ENCODE data around the gene PHF21A. TPM values are rescaled to one million over a fixed set of nuclear protein-coding genes. Genes with fewer than 3 reads are reported as not detected.

The PHF21A gene
- total RNA-seq, 6 experiments from 2014 or later, result 9.2 to 17.1 (median 10.4) TPM

DNA sequence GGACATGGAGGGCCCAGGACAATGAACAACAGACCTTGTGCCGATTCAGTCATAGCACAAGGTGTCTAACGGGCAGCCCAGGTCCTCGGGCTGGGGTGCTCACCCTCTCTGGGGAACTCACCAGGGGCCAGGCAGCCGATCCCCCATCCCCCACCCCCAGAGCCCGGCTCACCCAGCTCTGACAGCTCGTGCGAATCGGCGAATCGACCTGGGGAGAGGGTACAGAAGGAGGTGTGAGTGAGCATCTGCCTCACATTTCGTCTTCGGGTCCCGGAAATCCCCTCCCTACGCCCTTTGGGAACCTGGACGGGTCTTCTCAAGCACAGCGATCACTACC lies 204.0 kb downstream of the PHF21A start:
- Histone ChIP-seq H3K36me3 (peaks cover 0 to 26% (median 2%) of the 10 kb centered on the region in 4 donors), H3K27ac (peak overlapping the region; percentile 74 to 79 (median 75)), H3K4me1 (peaks cover 0 to 44% (median 16%) of the 10 kb centered on the region in 4 donors), H3K4me3 (peak overlapping the region; percentile 88 to 91 (median 90)), H3K27me3 (no peaks in the 10 kb centered on the region), H3K9me3 (no peaks in the 10 kb centered on the region)
- DNase-seq, result no peak
- ATAC-seq, result no peak
- intact Hi-C loops (cut with DNase I), result no loop called here
- 0% methylated on average over 5 of the region's 16 CpGs for WGBS (ENCODE audit: insufficient coverage, low coverage, low lambda C conversion rate, missing lambda C conversion rate)
- TF ChIP-seq, protein P1, sequence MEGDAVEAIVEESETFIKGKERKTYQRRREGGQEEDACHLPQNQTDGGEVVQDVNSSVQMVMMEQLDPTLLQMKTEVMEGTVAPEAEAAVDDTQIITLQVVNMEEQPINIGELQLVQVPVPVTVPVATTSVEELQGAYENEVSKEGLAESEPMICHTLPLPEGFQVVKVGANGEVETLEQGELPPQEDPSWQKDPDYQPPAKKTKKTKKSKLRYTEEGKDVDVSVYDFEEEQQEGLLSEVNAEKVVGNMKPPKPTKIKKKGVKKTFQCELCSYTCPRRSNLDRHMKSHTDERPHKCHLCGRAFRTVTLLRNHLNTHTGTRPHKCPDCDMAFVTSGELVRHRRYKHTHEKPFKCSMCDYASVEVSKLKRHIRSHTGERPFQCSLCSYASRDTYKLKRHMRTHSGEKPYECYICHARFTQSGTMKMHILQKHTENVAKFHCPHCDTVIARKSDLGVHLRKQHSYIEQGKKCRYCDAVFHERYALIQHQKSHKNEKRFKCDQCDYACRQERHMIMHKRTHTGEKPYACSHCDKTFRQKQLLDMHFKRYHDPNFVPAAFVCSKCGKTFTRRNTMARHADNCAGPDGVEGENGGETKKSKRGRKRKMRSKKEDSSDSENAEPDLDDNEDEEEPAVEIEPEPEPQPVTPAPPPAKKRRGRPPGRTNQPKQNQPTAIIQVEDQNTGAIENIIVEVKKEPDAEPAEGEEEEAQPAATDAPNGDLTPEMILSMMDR (IDR thresholded peaks at IDR 0.05), result no peak
- no peak for TF ChIP-seq POLR2A (IDR thresholded peaks at IDR 0.05)

DNA sequence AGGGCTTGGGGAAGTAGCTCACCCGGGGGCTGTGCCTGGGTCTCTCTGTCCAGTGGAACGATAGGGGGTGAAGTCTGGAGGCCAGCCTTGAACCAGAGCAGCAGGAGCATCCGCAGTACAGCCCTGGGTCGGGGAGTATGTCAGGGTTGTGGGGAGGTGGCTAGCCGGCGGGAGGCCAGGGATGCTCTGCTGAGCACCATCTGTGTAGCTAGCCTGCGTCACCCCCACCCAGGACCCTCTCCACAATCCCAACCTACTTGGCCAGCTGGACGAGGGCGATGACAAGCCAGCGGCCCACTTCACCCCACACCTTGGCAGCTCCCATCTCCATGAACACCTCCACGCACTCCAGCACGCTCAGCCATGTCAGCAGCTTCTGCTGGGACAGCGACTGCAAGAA lies 205.8 kb downstream of the PHF21A start:
- intact Hi-C loops (cut with DNase I), result no loop called here
- Histone ChIP-seq H3K9me3 (no peaks in the 10 kb centered on the region), H3K36me3 (peaks cover 0 to 42% (median 9%) of the 10 kb centered on the region in 4 donors), H3K27me3 (no peaks in the 10 kb centered on the region), H3K27ac (no peak overlapping the region), H3K4me1 (peaks cover 0 to 45% (median 19%) of the 10 kb centered on the region in 4 donors), H3K4me3 (no peak overlapping the region)
- WGBS (ENCODE audit: insufficient coverage, low coverage, low lambda C conversion rate, missing lambda C conversion rate), result no CpG with 5 or more reads among the region's 13 CpGs
- ATAC-seq (no peak), DNase-seq (no peak)
- TF ChIP-seq, protein P1 (IDR thresholded peaks at IDR 0.05), result no peak
- no peak for TF ChIP-seq POLR2A (IDR thresholded peaks at IDR 0.05)

DNA sequence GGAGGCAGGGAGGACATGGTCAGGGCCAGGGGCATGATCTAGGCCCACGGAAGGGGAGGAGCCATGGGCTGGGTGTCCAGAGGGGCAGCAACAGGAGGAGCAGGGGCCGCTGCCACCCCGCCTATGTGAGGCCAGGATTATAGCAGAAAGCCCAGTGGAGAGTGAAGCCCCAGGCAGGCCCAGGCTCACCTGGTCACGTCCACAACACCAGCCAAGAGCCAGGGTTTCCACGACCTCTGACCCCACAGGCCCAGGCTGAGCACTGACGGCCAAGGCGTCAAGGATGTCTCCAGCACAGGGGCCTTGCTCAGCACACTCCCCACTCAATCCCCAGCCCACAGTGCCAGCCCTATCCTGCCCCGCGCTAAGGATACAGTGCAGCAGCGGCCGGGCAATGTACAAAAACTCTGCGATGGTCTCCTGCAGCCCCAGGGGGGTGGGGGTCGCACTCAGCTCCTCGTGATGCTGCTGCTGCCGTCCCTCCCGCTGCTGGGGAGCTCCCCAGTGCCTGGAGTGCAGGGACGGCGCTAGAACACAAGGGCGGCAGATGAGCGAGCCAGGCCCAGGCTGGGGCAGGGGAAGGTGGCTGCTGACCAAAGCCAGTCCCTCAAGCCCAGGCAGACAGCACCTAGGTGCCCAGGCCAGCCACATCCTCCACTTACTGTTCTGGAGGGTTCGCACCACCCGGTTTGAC lies 207.2 kb downstream of the PHF21A start:
- Histone ChIP-seq H3K4me1 (peaks cover 0 to 45% (median 19%) of the 10 kb centered on the region in 4 donors), H3K27ac (peak overlapping the region; percentile 36 to 89 (median 51)), H3K27me3 (no peaks in the 10 kb centered on the region), H3K9me3 (no peaks in the 10 kb centered on the region), H3K36me3 (peaks cover 0 to 55% (median 13%) of the 10 kb centered on the region in 4 donors), H3K4me3 (peak overlapping the region in 2 of 3 donors; percentile 1 to 47)
- ATAC-seq (peak in 1 of 4 donors; percentile 1), DNase-seq (no peak)
- TF ChIP-seq, protein P1 (IDR thresholded peaks at IDR 0.05), result no peak
- no peak for TF ChIP-seq POLR2A (IDR thresholded peaks at IDR 0.05)
- intact Hi-C loops (cut with DNase I), result no loop called here
- 50% methylated on average over 2 of the region's 22 CpGs for WGBS (ENCODE audit: insufficient coverage, low coverage, low lambda C conversion rate, missing lambda C conversion rate)

DNA sequence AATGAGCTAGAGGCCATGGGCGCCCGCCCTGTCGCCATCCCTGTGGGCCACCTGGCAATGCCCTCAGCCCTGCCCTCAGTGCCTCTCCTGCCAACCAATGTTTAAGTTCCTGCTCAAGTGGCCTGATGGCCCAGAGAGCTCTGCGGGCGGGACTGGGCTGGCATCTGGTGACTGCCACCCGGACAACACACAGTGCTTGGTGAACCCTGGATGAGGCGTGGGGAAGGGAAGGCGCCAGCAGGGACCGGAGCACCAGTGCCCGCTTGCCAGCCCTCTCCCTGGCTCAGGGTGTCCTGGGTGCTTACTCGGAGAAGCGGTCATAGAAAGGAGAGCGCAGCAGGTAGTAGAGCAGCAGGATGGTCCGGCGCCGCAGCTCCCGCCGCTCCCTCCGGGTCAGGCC lies 207.7 kb downstream of the PHF21A start:
- no peaks in the 10 kb centered on the region for H3K9me3 ChIP-seq
- intact Hi-C loops (cut with DNase I), result no loop called here
- ATAC-seq, result peak; percentile 55 to 72 (median 58)
- DNase-seq, result peak; percentile 75 to 93 (median 90)
- H3K36me3 ChIP-seq, result peaks cover 0 to 56% (median 13%) of the 10 kb centered on the region in 4 donors
- TF ChIP-seq POLR2A (IDR thresholded peaks at IDR 0.05), result no peak
- TF ChIP-seq, protein P1 (IDR thresholded peaks at IDR 0.05), result no peak
- peak overlapping the region in 2 of 3 donors; percentile 1 to 47 for H3K4me3 ChIP-seq
- no peaks in the 10 kb centered on the region for H3K27me3 ChIP-seq
- peak overlapping the region; percentile 36 to 89 (median 51) for H3K27ac ChIP-seq
- 80% methylated on average over 1 of the region's 19 CpGs for WGBS (ENCODE audit: insufficient coverage, low coverage, low lambda C conversion rate, missing lambda C conversion rate)
- H3K4me1 ChIP-seq, result peaks cover 0 to 45% (median 19%) of the 10 kb centered on the region in 4 donors

Data from right lobe of liver (tissue), 6 donors.